22Rv1 (cell line): ENCODE measurements around the gene PDGFD.

Source experiments
- H3K27ac ChIP-seq: fragments of 450-650 bp; 2 replicates; pipeline ENCODE4 v1.5.1; 2017
- ZFX ChIP-seq: fragments of 450-650 bp; IDR thresholded peaks from 2 replicates; pipeline ENCODE4 v1.6.1; 2017; ENCODE audit warnings: antibody characterized with exemption, borderline replicate concordance
- TF ChIP-seq, protein P1 (sequence below): fragments of 450-650 bp; IDR thresholded peaks from 2 replicates; pipeline ENCODE4 v1.5.1; 2017; ENCODE audit warnings: mild to moderate bottlenecking

Gene PDGFD

DNA sequence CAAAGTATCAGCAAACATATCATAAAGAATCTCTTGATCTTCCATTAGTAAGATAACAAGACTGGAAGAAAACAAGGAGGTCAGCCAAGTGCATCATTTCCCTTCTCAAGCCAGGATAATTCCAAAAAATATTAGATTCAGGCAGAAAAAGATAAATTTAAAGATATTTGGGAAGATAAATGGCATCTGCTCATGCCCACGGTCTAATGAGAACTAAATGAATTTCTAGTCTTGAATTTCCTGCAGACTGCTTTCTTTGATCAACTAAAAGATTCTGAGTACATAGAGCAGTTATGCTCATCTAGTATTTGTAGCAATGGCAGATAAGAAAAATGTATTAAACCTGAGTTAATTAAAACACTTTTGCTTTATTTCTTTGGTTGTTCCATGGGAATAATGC, 96.4 kb downstream of the PDGFD start:
- no peak overlapping the region for H3K27ac ChIP-seq
- TF ChIP-seq ZFX: no peak
- TF ChIP-seq, protein P1, sequence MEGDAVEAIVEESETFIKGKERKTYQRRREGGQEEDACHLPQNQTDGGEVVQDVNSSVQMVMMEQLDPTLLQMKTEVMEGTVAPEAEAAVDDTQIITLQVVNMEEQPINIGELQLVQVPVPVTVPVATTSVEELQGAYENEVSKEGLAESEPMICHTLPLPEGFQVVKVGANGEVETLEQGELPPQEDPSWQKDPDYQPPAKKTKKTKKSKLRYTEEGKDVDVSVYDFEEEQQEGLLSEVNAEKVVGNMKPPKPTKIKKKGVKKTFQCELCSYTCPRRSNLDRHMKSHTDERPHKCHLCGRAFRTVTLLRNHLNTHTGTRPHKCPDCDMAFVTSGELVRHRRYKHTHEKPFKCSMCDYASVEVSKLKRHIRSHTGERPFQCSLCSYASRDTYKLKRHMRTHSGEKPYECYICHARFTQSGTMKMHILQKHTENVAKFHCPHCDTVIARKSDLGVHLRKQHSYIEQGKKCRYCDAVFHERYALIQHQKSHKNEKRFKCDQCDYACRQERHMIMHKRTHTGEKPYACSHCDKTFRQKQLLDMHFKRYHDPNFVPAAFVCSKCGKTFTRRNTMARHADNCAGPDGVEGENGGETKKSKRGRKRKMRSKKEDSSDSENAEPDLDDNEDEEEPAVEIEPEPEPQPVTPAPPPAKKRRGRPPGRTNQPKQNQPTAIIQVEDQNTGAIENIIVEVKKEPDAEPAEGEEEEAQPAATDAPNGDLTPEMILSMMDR: no peak

DNA sequence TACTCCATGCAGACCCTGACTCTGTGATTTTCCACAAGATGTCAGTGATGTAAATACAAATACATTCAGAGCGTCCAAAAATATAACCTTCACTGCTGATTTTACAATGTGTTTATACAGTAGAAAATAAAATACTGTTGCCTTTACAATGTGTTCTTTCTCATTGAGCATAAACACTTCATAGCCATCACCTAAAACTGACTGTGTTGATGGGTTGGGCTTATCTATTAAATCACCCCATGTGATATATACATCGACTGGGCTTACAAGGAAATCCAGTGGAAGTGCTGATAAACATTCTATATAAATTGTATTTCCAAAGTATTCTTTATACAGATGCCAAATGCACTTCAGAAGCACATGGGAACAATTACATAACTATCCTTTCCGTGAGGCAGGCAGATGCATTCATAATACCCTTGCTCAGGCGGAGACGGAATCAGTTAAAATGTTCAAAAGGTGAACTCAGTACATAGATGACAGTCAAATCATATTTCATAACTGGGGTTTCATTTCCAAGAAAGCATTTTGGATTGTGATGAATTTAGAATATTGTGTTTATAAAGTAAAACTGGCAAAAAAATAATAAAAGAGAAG, 99.8 kb downstream of the PDGFD start:
- no peak for TF ChIP-seq ZFX
- TF ChIP-seq, protein P1: no peak
- no peak overlapping the region for H3K27ac ChIP-seq

DNA sequence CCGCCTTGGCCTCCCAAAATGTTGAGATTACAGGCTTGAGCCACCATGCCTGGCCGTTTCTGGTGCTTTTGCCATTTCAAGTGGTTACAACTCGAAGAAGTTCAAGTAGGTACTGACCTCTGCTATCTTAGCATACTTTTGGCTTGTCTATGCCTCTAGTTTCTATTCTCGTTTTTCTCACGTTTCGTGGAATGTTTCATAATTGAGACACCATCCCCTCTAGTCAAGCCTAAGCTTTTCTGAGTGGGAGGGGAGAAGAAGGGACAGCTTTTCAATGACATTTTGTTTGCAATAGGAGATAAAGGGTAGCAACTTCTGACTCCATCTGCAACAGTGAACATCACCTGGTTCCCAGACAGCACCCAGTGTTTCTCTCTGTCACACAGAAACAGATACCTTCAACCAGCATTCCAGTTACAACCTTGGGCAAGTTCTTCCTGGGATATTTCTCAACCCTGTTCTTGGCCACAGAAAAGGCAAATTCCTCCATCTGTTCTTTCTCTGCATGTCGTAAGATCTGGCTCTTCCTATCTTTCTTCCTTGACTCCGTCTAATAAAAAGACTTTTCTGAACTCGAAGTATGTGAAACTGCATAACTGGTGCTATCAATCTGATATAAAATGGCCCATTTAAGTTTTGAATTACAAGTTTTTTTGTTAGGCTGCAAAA, 102.0 kb downstream of the PDGFD start:
- TF ChIP-seq ZFX: no peak
- TF ChIP-seq, protein P1: no peak

DNA sequence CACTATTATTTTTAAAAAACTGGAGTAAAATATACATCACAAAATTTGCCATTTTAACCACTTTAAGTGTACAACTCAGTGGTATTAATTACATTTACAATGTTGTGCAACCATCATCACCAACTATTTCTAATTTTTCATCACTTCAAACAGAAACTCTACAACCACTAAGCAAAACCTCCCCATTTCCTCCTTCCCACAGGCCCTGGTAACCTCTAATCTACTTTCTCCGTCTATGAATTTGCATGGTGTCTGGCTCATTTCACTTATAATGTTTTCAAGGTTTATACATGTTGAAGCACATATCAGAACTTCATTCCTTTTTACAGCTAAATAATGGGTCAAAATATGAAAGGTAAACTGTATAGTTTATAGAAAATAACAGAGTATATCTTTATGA, 103.1 kb downstream of the PDGFD start:
- TF ChIP-seq, protein P1: no peak
- no peak for TF ChIP-seq ZFX
- H3K27ac ChIP-seq: no peak overlapping the region

More for the DNA sequence above, 102.0 kb downstream of the PDGFD start:
- no peak overlapping the region for H3K27ac ChIP-seq

DNA sequence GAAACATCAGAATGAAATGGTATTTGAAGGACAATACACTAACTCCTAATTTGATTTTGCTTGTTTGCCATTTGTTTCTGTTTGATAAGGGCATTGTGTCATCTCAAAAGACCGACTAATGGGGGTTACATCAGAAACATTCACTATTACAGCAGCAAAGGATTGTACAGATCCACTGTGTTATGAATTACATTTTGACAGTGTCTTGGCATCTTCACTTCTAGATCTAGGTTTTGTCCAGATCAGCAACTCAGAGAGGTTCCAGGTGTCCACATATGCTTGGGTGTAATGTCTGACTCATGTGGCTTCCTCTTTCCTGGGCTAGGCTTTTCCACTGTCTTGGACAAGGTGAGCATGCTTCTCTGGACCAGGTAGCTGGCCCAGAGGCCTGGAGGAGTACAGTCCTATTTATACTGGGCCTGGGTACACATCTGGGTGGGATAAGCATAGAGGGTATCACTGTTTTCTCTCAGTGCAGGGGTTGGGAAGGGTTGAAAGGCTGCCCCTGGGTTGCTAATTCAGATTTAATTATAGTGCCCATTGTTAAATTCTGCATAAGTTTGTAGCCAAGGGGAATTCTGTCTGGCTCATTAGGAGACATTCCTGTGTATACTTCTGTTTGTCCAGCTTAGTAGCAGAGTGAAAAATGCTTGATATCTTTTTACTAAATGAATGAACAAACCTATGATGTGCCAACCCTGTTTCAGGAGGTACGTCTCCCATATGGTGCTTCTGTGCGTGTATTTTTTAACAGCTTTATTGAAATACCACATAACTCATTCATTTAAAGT, 103.7 kb downstream of the PDGFD start:
- H3K27ac ChIP-seq: no peak overlapping the region
- TF ChIP-seq ZFX: no peak
- TF ChIP-seq, protein P1: no peak

DNA sequence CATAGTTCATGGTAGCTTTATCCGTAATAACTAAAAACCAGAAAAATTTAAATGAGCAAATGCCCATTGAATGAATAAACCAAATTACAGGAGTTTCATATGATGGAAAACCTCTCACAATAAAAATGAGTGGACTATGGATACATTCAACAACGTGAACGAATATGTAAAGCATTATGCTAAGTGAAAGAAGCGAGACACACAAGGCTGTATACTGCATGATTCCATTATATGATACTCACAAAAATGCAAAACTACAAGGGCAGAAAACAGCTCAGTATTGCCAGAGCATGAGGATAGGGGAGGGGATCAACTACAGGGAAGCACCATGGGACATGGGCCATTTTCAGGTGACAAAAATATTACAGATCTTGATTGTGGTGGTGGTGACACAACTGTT, 105.3 kb downstream of the PDGFD start:
- TF ChIP-seq, protein P1: no peak
- TF ChIP-seq ZFX: no peak
- H3K27ac ChIP-seq: no peak overlapping the region

DNA sequence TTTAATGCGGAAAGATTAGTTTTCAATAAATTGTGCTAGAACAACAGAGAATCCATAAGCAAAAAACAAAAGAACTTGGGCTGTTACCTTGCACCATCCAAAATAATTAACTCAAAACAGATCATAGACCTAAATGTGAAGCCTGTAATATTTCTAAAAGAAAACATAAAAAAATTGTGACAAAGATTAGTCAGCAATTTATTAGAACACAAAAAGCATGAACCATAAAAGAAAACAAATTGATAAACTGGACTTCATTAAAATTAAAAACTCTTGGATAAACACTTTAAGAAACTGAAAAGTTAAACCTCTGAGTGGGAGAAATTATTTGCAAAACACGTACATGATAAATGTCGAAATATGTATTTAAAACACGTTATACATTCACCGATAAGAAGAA, 106.0 kb downstream of the PDGFD start:
- H3K27ac ChIP-seq: no peak overlapping the region
- no peak for TF ChIP-seq ZFX
- TF ChIP-seq, protein P1: no peak
